Activated T-cell treated with anti-CD3 and anti-CD28 coated beads, Interleukin-2, amount 50 U/mL, for 72 hours (primary cell): ENCODE data around the gene ADARB2. TPM values are rescaled to one million over a fixed set of nuclear protein-coding genes. Genes with fewer than 3 reads are reported as not detected.

Source experiments
- ATAC-seq, 2 donors: fragments of 150-1000 bp; cut with Tn5 transposase; replicated peaks in 1 of 2; 2 replicates each; pipeline ENCODE4 v1.10.0; 2021; ENCODE audit warnings: moderate library complexity in 2 of 2, mild to moderate bottlenecking in 1 of 2
- DNase-seq, 2 donors: peaks; one replicate each; pipeline ENCODE4 v3.0.0; 2021 to 2022; ENCODE audit warnings: mixed read lengths in 1 of 2
- H3K27ac Mint-ChIP-seq: one replicate; pipeline ENCODE4 v1.8.0; 2022; ENCODE audit warnings: mild to moderate bottlenecking, moderate library complexity, mixed read lengths
- H3K27me3 Mint-ChIP-seq: one replicate; pipeline ENCODE4 v1.8.0; 2022; ENCODE audit warnings: low read depth, mixed read lengths
- H3K36me3 Mint-ChIP-seq, 2 donors: one replicate each; pipeline ENCODE4 v1.8.0; 2022; ENCODE audit warnings: mixed read lengths in 2 of 2, mild to moderate bottlenecking in 1 of 2; ENCODE audit not compliant: insufficient read depth in 2 of 2
- H3K4me1 Mint-ChIP-seq: one replicate; pipeline ENCODE4 v1.8.0; 2022; ENCODE audit warnings: low read depth, mixed read lengths
- H3K4me3 Mint-ChIP-seq, 2 donors: one replicate each; pipeline ENCODE4 v1.8.0; 2022; ENCODE audit warnings: mild to moderate bottlenecking in 2 of 2, mixed read lengths in 2 of 2, moderate library complexity in 2 of 2
- H3K9me3 Mint-ChIP-seq, 2 donors: one replicate each; pipeline ENCODE4 v1.8.0; 2022; ENCODE audit warnings: mixed read lengths in 2 of 2
- total RNA-seq, 2 donors: library from RNA; stranded (reverse); gene quantifications; one replicate each; pipeline ENCODE4 v1.2.3, GENCODE V29; 2022

ADARB2 gene
- total RNA-seq, 2 donors from 2014 or later = 0.60 to 2.0 TPM

- Mint-ChIP-seq H3K4me3 (no peak overlapping the region), H3K27ac (no peak overlapping the region), H3K9me3 (no peaks in the 10 kb centered on the region), H3K36me3 (no peaks in the 10 kb centered on the region), H3K27me3 (peaks cover 5% of the 10 kb centered on the region), H3K4me1 (no peaks in the 10 kb centered on the region)
- no peak for ATAC-seq
- DNase-seq = no peak
These were observed 463.8 kb downstream of the ADARB2 start for GRCh38 chr10:1273372-1274105.

DNA sequence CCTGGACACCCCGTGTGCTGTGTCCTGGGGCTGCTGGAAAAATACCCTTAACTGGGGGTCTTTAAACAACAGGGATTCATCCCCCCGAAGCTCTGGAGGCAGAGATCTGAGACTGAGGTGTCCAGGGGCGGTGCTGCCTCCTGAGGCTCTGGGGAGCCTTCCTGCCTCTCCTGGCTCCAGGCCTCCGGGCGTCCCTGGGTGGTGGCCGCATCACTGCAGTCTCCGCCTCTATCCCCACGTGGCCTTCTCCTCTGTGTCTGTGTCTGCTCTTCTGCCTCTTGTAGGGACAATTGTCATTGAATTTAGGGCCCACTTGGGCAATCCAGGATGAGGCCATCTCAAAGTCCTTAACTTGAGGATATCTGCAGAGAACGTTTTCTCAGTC lies 464.6 kb downstream of the ADARB2 start:
- ATAC-seq (no peak), DNase-seq (no peak)
- H3K36me3 Mint-ChIP-seq = no peaks in the 10 kb centered on the region
- no peak overlapping the region for H3K4me3 Mint-ChIP-seq
- no peaks in the 10 kb centered on the region for H3K9me3 Mint-ChIP-seq
- H3K4me1 Mint-ChIP-seq = peaks cover 2% of the 10 kb centered on the region
- no peaks in the 10 kb centered on the region for H3K27me3 Mint-ChIP-seq
- no peak overlapping the region for H3K27ac Mint-ChIP-seq

- Mint-ChIP-seq H3K36me3 (no peaks in the 10 kb centered on the region), H3K27me3 (no peaks in the 10 kb centered on the region), H3K9me3 (no peaks in the 10 kb centered on the region), H3K4me1 (peaks cover 4% of the 10 kb centered on the region), H3K4me3 (no peak overlapping the region), H3K27ac (no peak overlapping the region)
- DNase-seq = no peak
- ATAC-seq = no peak
These were observed 465.1 kb downstream of the ADARB2 start for GRCh38 chr10:1272079-1272776.

GRCh38 chr10:1270906-1271305 lies 466.4 kb downstream of the ADARB2 start:
- Mint-ChIP-seq H3K9me3 (no peaks in the 10 kb centered on the region), H3K27me3 (peaks cover 7% of the 10 kb centered on the region), H3K27ac (no peak overlapping the region), H3K4me3 (no peak overlapping the region), H3K36me3 (no peaks in the 10 kb centered on the region), H3K4me1 (peaks cover 4% of the 10 kb centered on the region)
- ATAC-seq = no peak
- DNase-seq = no peak

DNA sequence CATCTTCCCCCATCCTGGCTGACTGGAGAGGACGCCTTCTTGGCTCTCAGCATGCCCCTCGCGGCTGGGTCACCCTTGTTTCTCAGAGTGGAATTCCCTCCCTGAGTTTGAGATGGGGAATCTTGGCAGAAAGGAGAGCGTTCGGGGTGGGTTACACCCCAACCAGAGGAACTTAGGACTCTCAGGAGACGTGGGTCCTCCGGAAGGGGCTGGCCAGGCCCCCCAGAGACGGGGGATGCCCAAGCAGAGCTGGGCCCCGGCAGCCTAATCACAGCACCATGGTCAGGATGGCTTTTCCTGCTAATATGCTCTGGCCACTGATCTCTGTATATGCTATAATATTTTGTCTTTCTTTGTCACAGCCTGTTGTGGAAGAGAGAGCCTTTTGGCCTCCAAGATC lies 466.8 kb downstream of the ADARB2 start:
- no peak for ATAC-seq
- peaks cover 4% of the 10 kb centered on the region for H3K4me1 Mint-ChIP-seq
- H3K9me3 Mint-ChIP-seq = no peaks in the 10 kb centered on the region
- peaks cover 7% of the 10 kb centered on the region for H3K27me3 Mint-ChIP-seq
- no peak overlapping the region for H3K27ac Mint-ChIP-seq
- no peak for DNase-seq
- H3K36me3 Mint-ChIP-seq = no peaks in the 10 kb centered on the region
- H3K4me3 Mint-ChIP-seq = no peak overlapping the region

DNA sequence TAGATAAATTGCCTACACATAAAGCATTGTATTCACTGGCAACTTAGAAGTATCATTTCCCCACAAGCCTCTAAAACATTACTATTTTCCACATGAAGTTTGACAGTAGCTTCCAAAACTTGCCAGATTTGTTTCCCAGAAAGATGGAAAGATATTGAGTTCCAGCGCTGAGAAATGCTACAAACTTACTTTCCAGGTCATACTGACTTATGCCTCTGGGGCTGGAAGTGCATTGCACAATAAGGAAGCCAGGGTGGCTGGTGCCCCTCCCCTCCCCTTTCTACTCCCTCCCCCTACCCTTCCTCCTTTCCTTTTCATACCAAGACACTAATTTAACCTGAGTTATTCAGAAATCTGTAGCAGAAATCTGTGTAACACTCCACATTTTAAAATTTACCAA lies 468.5 kb downstream of the ADARB2 start:
- H3K4me3 Mint-ChIP-seq = no peak overlapping the region
- H3K36me3 Mint-ChIP-seq = no peaks in the 10 kb centered on the region
- no peaks in the 10 kb centered on the region for H3K9me3 Mint-ChIP-seq
- no peak for ATAC-seq
- peaks cover 7% of the 10 kb centered on the region for H3K27me3 Mint-ChIP-seq
- no peak overlapping the region for H3K27ac Mint-ChIP-seq
- peaks cover 4% of the 10 kb centered on the region for H3K4me1 Mint-ChIP-seq
- DNase-seq = no peak

DNA sequence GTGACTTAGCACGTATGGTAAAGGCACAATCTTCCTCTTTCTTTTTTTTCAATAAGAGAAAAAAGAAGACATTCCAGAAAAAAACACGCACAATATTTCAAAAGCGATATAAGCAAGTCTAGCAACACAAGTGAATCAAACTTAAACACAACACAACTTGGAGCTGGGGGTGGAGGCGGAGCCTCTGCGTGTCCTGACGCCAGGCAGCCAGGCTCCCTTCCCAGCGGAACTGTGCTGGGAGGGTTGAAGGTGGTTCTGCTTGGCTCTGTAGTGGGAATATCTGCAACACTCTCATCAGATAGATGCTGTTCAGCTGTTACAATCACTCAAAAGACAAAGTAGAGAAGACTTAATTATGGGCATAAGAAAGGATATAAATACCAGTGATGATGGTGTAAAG lies 469.8 kb downstream of the ADARB2 start:
- no peaks in the 10 kb centered on the region for H3K36me3 Mint-ChIP-seq
- H3K4me3 Mint-ChIP-seq = no peak overlapping the region
- peaks cover 7% of the 10 kb centered on the region for H3K27me3 Mint-ChIP-seq
- DNase-seq = no peak
- no peak overlapping the region for H3K27ac Mint-ChIP-seq
- H3K4me1 Mint-ChIP-seq = peaks cover 4% of the 10 kb centered on the region
- H3K9me3 Mint-ChIP-seq = no peaks in the 10 kb centered on the region
- no peak for ATAC-seq

GRCh38 chr10:1267148-1267547 lies 470.2 kb downstream of the ADARB2 start:
- Mint-ChIP-seq H3K36me3 (no peaks in the 10 kb centered on the region), H3K9me3 (no peaks in the 10 kb centered on the region), H3K4me1 (peaks cover 4% of the 10 kb centered on the region), H3K27me3 (peaks cover 7% of the 10 kb centered on the region), H3K4me3 (no peak overlapping the region), H3K27ac (no peak overlapping the region)
- ATAC-seq = no peak
- no peak for DNase-seq

DNA sequence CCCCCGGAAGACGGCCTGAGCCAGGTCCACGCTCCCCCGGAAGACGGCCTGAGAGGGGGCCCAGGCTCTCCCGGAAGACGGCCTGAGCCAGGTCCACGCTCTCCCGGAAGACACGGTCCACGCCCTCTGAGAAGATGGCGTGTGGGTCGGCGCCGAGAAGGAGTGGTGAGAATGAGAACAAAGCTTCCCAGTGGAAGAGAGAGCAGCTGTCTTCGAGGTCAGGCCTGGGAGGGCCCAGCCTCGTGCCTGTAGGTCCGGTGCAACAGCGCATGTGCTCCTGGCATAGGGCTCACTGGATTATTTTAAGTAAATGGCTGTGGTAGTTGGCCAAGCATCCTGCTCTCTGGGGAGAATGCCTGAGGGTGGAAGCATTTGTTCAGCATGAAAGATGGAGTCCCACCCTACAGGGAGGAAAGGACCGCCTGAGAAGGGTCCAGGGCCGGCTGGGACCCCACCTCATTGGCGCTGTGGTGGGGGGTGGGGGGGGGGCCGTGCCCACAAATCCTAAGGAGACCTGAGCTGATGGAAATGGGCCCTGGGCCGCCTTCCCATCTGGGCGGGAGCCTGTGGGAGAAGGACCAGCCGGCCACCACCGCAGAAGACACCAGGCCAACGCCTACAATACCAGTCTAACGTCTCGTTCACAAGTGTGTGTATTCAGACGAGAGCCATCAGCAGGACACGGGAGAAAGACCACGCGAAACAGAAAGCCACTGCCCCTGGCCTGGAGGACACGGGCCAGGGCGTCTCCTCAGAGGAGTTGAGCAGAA lies 471.1 kb downstream of the ADARB2 start:
- no peak overlapping the region for H3K27ac Mint-ChIP-seq
- no peaks in the 10 kb centered on the region for H3K36me3 Mint-ChIP-seq
- peaks cover 4% of the 10 kb centered on the region for H3K4me1 Mint-ChIP-seq
- H3K4me3 Mint-ChIP-seq = no peak overlapping the region
- no peaks in the 10 kb centered on the region for H3K9me3 Mint-ChIP-seq
- DNase-seq (no peak), ATAC-seq (no peak)
- peaks cover 7% of the 10 kb centered on the region for H3K27me3 Mint-ChIP-seq

GRCh38 chr10:1264001-1264400 lies 473.3 kb downstream of the ADARB2 start:
- no peak overlapping the region for H3K4me3 Mint-ChIP-seq
- H3K4me1 Mint-ChIP-seq = peaks cover 4% of the 10 kb centered on the region
- peaks cover 0 to 1% of the 10 kb centered on the region in 2 donors for H3K36me3 Mint-ChIP-seq
- H3K9me3 Mint-ChIP-seq = peaks cover 0 to under 1% of the 10 kb centered on the region in 2 donors
- ATAC-seq (no peak), DNase-seq (no peak)
- H3K27ac Mint-ChIP-seq = no peak overlapping the region
- H3K27me3 Mint-ChIP-seq = peaks cover 13% of the 10 kb centered on the region

DNA sequence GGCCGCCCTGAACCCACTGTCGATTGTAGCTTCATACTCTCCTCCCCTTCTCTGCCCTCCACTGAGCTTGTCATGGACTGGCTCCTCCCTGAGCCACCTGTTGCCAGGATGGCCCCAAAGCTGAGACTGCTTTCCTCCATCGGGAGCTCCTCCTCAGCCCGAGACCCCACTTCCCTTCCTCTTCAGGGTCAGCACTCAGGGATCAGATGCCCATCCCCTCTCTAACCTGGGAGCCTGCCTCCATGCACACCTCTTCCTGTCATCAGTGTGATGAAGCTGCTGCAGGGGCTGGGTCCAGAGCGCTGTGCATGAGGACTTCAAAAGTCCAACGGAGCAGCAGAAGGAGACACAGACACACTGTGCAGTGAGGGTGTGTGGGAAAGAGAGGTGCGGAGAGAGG lies 480.1 kb downstream of the ADARB2 start:
- H3K36me3 Mint-ChIP-seq = peaks cover 3 to 7% of the 10 kb centered on the region in 2 donors
- ATAC-seq (no peak), DNase-seq (no peak)
- peaks cover 5 to 11% of the 10 kb centered on the region in 2 donors for H3K9me3 Mint-ChIP-seq
- H3K4me1 Mint-ChIP-seq = peaks cover 32% of the 10 kb centered on the region
- H3K4me3 Mint-ChIP-seq = no peak overlapping the region
- peaks cover 69% of the 10 kb centered on the region for H3K27me3 Mint-ChIP-seq
- no peak overlapping the region for H3K27ac Mint-ChIP-seq

DNA sequence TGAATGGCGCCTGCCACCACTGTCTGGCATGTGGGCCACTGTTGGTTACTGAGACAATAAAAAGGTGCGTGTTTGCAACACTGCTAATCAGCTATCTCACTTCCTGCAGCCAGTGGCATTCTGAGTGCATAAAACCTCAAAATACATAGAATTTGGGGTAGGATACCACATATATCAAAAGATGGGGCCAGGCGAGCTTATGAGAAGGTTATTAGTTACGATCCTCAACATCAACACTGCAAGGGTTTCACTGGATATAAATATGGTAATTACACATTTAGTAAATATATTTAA lies 480.9 kb downstream of the ADARB2 start:
- H3K36me3 Mint-ChIP-seq = peaks cover 3 to 7% of the 10 kb centered on the region in 2 donors
- no peak overlapping the region for H3K27ac Mint-ChIP-seq
- peaks cover 33% of the 10 kb centered on the region for H3K4me1 Mint-ChIP-seq
- ATAC-seq = no peak
- peaks cover 5 to 11% of the 10 kb centered on the region in 2 donors for H3K9me3 Mint-ChIP-seq
- no peak for DNase-seq
- peaks cover 72% of the 10 kb centered on the region for H3K27me3 Mint-ChIP-seq
- no peak overlapping the region for H3K4me3 Mint-ChIP-seq

- H3K4me3 Mint-ChIP-seq = no peak overlapping the region
- no peak overlapping the region for H3K27ac Mint-ChIP-seq
- peaks cover 78% of the 10 kb centered on the region for H3K27me3 Mint-ChIP-seq
- H3K4me1 Mint-ChIP-seq = peaks cover 33% of the 10 kb centered on the region
- peaks cover 3 to 7% of the 10 kb centered on the region in 2 donors for H3K36me3 Mint-ChIP-seq
- DNase-seq = no peak
- H3K9me3 Mint-ChIP-seq = peaks cover 5 to 11% of the 10 kb centered on the region in 2 donors
- ATAC-seq = no peak
These were observed 481.5 kb downstream of the ADARB2 start for GRCh38 chr10:1255600-1256431.
